GM23338 (cell line): ENCODE results near the gene XPA. TPM values are rescaled to one million over a fixed set of nuclear protein-coding genes. Genes with fewer than 3 reads are reported as not detected.

ENCODE experiments used
- ATAC-seq: fragments of 200-7000 bp; cut with Tn5 transposase; 3 replicates; pipeline ENCODE4 v1.9.1; 2020
- DNase-seq: peaks from one replicate; pipeline ENCODE4 v3.0.0-alpha.2; 2015; ENCODE audit warnings: low spot score
- H2AFZ ChIP-seq: fragments of 200-600 bp; sonication (generic); 2 replicates; pipeline ENCODE4 v1.8.0; 2016; ENCODE audit warnings: antibody characterized with exemption, mild to moderate bottlenecking, moderate library complexity
- H3F3A ChIP-seq: fragments of 200-600 bp; sonication (generic); replicated peaks from 2 replicates; pipeline ENCODE4 v1.8.0; 2017; ENCODE audit warnings: antibody characterized with exemption, mixed run types, low read depth
- H3K27ac ChIP-seq: fragments of 200-600 bp; sonication (generic); 2 replicates; pipeline ENCODE4 v1.6.1; 2016; ENCODE audit warnings: low read depth
- H3K27me3 ChIP-seq: fragments of 200-600 bp; sonication (generic); 2 replicates; pipeline ENCODE4 v1.8.0; 2016; ENCODE audit warnings: mild to moderate bottlenecking, mixed run types, moderate library complexity; ENCODE audit not compliant: insufficient read depth
- H3K36me3 ChIP-seq: fragments of 200-600 bp; sonication (generic); 2 replicates; pipeline ENCODE4 v1.8.0; 2016; ENCODE audit warnings: mild to moderate bottlenecking; ENCODE audit not compliant: insufficient read depth
- H3K4me1 ChIP-seq: fragments of 200-600 bp; sonication (generic); 2 replicates; pipeline ENCODE4 v1.8.0; 2016; ENCODE audit warnings: mild to moderate bottlenecking, moderate library complexity; ENCODE audit not compliant: insufficient read depth
- H3K4me2 ChIP-seq: fragments of 200-600 bp; sonication (generic); 2 replicates; pipeline ENCODE4 v1.7.1; 2017; ENCODE audit warnings: mixed run types
- H3K4me3 ChIP-seq: fragments of 200-600 bp; sonication (generic); 2 replicates; pipeline ENCODE4 v1.6.1; 2016; ENCODE audit warnings: mixed run types
- H3K79me2 ChIP-seq: fragments of 200-600 bp; sonication (generic); replicated peaks from 2 replicates; pipeline ENCODE4 v1.8.0; 2017; ENCODE audit warnings: mild to moderate bottlenecking; ENCODE audit not compliant: insufficient read depth
- H3K9me2 ChIP-seq: fragments of 200-600 bp; sonication (generic); 2 replicates; pipeline ENCODE4 v1.8.0; 2017; ENCODE audit not compliant: insufficient read depth
- H4K20me1 ChIP-seq: fragments of 200-600 bp; sonication (generic); replicated peaks from 2 replicates; pipeline ENCODE4 v1.8.0; 2017; ENCODE audit warnings: mild to moderate bottlenecking; ENCODE audit not compliant: insufficient read depth
- H3K27ac Mint-ChIP-seq: 2 replicates; pipeline ENCODE4 v1.8.0; 2020; ENCODE audit warnings: inconsistent platforms, mild to moderate bottlenecking, moderate library complexity, mixed read lengths
- H3K27me3 Mint-ChIP-seq: 3 replicates; pipeline ENCODE4 v1.8.0; 2022; ENCODE audit warnings: low read depth, mild to moderate bottlenecking, moderate library complexity, mixed read lengths, inconsistent platforms; ENCODE audit not compliant: insufficient read depth, poor library complexity
- H3K36me3 Mint-ChIP-seq: 3 replicates; pipeline ENCODE4 v1.8.0; 2021; ENCODE audit warnings: low read depth, mild to moderate bottlenecking, inconsistent platforms, moderate library complexity, mixed read lengths
- H3K4me1 Mint-ChIP-seq: 3 replicates; pipeline ENCODE4 v1.8.0; 2020; ENCODE audit warnings: mild to moderate bottlenecking, inconsistent platforms, mixed read lengths
- H3K4me3 Mint-ChIP-seq: 3 replicates; pipeline ENCODE4 v1.8.0; 2021; ENCODE audit warnings: moderate library complexity, mild to moderate bottlenecking, inconsistent platforms, mixed read lengths
- H3K9me3 Mint-ChIP-seq: 3 replicates; pipeline ENCODE4 v1.8.0; 2020; ENCODE audit warnings: moderate library complexity, mild to moderate bottlenecking, inconsistent platforms, mixed read lengths
- CREB1 ChIP-seq: fragments of 250-450 bp; sonication (Bioruptor Pico); IDR thresholded peaks from 2 replicates; pipeline ENCODE4 v1.5.0; 2020; ENCODE audit warnings: low read depth, mild to moderate bottlenecking, moderate library complexity
- CTCF ChIP-seq, 2 experiments: fragments of 200-600 bp in 1 of 2; sonication (generic) in 1 of 2; conservative IDR thresholded peaks; 2 replicates each; pipeline versions ENCODE4 v1.5.1 to v1.6.1; 2016 to 2017; ENCODE audit warnings: antibody characterized with exemption in 2 of 2, low read depth in 2 of 2, mild to moderate bottlenecking in 2 of 2, moderate library complexity in 1 of 2
- ETS1 ChIP-seq: IDR thresholded peaks from 2 replicates; pipeline ENCODE4 v1.6.1; 2016; ENCODE audit warnings: antibody characterized with exemption
- EZH2 ChIP-seq: fragments of 200-600 bp; sonication (generic); IDR thresholded peaks from one replicate; pipeline ENCODE4 v1.8.0; 2017; ENCODE audit warnings: antibody characterized with exemption, mild to moderate bottlenecking, low read depth; ENCODE audit not compliant: unreplicated experiment
- EZH2phosphoT487 ChIP-seq: fragments of 200-600 bp; sonication (generic); IDR thresholded peaks from one replicate; pipeline ENCODE4 v1.8.1; 2018; ENCODE audit warnings: antibody characterized with exemption; ENCODE audit not compliant: unreplicated experiment
- JUNB ChIP-seq: IDR thresholded peaks from one replicate; pipeline ENCODE4 v1.6.1; 2016; ENCODE audit warnings: antibody characterized with exemption; ENCODE audit not compliant: unreplicated experiment
- NANOG ChIP-seq: IDR thresholded peaks from 2 replicates; pipeline ENCODE4 v1.6.1; 2016; ENCODE audit warnings: antibody characterized with exemption, borderline replicate concordance
- POLR2AphosphoS5 ChIP-seq: IDR thresholded peaks from 2 replicates; pipeline ENCODE4 v1.6.1; 2016; ENCODE audit warnings: antibody characterized with exemption, low read depth
- REST ChIP-seq: IDR thresholded peaks from one replicate; pipeline ENCODE4 v1.6.1; 2018; ENCODE audit warnings: antibody characterized with exemption; ENCODE audit not compliant: unreplicated experiment
- STAT1 ChIP-seq: IDR thresholded peaks from one replicate; pipeline ENCODE4 v1.6.1; 2016; ENCODE audit warnings: antibody characterized with exemption; ENCODE audit not compliant: unreplicated experiment
- ZNF114 ChIP-seq: fragments of 250-450 bp; sonication (Bioruptor Pico); IDR thresholded peaks from 2 replicates; pipeline ENCODE4 v1.5.0; 2020; ENCODE audit warnings: mild to moderate bottlenecking, moderate library complexity
- ZNF331 ChIP-seq: fragments of 250-450 bp; sonication (Bioruptor Pico); IDR thresholded peaks from 2 replicates; pipeline ENCODE4 v1.5.0; 2020; ENCODE audit warnings: low read depth, mild to moderate bottlenecking, moderate library complexity
- ZNF462 ChIP-seq: fragments of 250-450 bp; sonication (Bioruptor Pico); IDR thresholded peaks from 2 replicates; pipeline ENCODE4 v1.5.0; 2020; ENCODE audit warnings: mild to moderate bottlenecking, moderate library complexity
- polyA plus RNA-seq: library from polyadenylated mRNA; unstranded; fragments of >200 nt; fragmentation: Nextera tagmentation; extraction: Ambion mirVana; gene quantifications from 2 replicates; pipeline ENCODE4 v1.2.1, GENCODE V29; 2016
- total RNA-seq: library from RNA; depleted of rRNA; stranded (reverse); fragments of >200 nt; shearing (Covaris generic); gene quantifications from 2 replicates; pipeline ENCODE4 v1.2.3, GENCODE V29; 2014

XPA gene
- total and polyA plus RNA-seq, 2 experiments from 2014 or later: 1.9 to 9.1 TPM

GRCh38 chr9:97735070-97735600, 38.0 kb upstream of the XPA start:
- Histone ChIP-seq H3K27me3 (peaks cover 9% of the 10 kb centered on the region), H3K4me1 (no peaks in the 10 kb centered on the region), H2AFZ (no peak overlapping the region), H3K4me3 (no peak overlapping the region), H4K20me1 (no peaks in the 10 kb centered on the region), H3K36me3 (no peaks in the 10 kb centered on the region), H3K9me2 (0 out of 2 replicates have a peak, but pooled peaks cover 5% of the 10 kb centered on the region), H3K4me2 (no peak overlapping the region), H3K27ac (no peak overlapping the region), H3K79me2 (no peaks in the 10 kb centered on the region), H3F3A (no peaks in the 10 kb centered on the region)
- no peak for DNase-seq
- no peak overlapping the region for H3K4me3 Mint-ChIP-seq
- H3K36me3 Mint-ChIP-seq: no peaks in the 10 kb centered on the region
- ATAC-seq: no peak
- no peak for TF ChIP-seq ZNF331 (CRISPR knock-in tag)
- TF ChIP-seq STAT1: no peak
- no peak for TF ChIP-seq POLR2AphosphoS5
- TF ChIP-seq ZNF114 (CRISPR knock-in tag): no peak
- TF ChIP-seq CTCF (conservative IDR thresholded peaks at IDR 0.05; ENCODE audit: low read depth in 2 of 2): no peak
- TF ChIP-seq ZNF462: no peak
- TF ChIP-seq JUNB: no peak
- no peak for TF ChIP-seq EZH2
- TF ChIP-seq ETS1: no peak
- no peak for TF ChIP-seq CREB1 (CRISPR knock-in tag)
- no peak for TF ChIP-seq NANOG
- TF ChIP-seq REST: no peak
- TF ChIP-seq EZH2phosphoT487: no peak
- H3K4me1 Mint-ChIP-seq: peaks cover 3% of the 10 kb centered on the region; the same call in 2 of the 3 replicates
- no peak overlapping the region for H3K27ac Mint-ChIP-seq
- H3K9me3 Mint-ChIP-seq: no peaks in the 10 kb centered on the region
- H3K27me3 Mint-ChIP-seq: peaks cover 9% of the 10 kb centered on the region
